Erythroblast (primary cell): ENCODE data around the gene MLLT10.

Experiments
- DNase-seq, 2 experiments: peaks; one replicate each; lab custom pipeline; 2025; lab: John Stamatoyannopoulos, UW
- GATA1 ChIP-seq: IDR thresholded peaks from 2 replicates; pipeline ENCODE4 v1.6.1; 2011; ENCODE audit warnings: low read depth, mild to moderate bottlenecking, control low read depth, low read length, moderate library complexity
- POLR2A ChIP-seq: IDR thresholded peaks from 2 replicates; pipeline ENCODE4 v1.6.1; 2011; ENCODE audit warnings: mild to moderate bottlenecking, low read length

MLLT10 gene

DNA sequence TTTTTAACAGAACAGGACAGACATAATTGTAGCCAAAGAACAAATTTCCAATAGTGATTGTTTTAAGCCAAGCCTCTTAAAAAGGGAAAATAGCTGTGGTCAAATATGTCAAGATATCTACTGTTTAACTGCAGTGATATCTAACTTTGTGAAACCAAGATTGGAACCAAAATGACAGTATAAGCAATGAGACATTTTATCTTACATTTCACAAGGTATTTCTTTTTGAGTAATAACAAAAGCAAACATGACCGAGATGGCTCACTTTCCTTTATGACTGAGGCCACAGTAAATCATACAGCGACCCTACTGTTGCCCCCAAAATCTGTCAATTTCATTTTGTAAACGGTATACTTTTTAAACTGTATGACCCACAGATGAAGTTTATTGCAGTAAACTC is 215.8 kb downstream of the MLLT10 start:
- DNase-seq = no peak
- no peak for TF ChIP-seq POLR2A
- no peak for TF ChIP-seq GATA1

- DNase-seq = no peak
- TF ChIP-seq GATA1 = no peak
- no peak for TF ChIP-seq POLR2A
Measured at GRCh38 chr10:21750424-21750823, 216.4 kb downstream of the MLLT10 start.

DNA sequence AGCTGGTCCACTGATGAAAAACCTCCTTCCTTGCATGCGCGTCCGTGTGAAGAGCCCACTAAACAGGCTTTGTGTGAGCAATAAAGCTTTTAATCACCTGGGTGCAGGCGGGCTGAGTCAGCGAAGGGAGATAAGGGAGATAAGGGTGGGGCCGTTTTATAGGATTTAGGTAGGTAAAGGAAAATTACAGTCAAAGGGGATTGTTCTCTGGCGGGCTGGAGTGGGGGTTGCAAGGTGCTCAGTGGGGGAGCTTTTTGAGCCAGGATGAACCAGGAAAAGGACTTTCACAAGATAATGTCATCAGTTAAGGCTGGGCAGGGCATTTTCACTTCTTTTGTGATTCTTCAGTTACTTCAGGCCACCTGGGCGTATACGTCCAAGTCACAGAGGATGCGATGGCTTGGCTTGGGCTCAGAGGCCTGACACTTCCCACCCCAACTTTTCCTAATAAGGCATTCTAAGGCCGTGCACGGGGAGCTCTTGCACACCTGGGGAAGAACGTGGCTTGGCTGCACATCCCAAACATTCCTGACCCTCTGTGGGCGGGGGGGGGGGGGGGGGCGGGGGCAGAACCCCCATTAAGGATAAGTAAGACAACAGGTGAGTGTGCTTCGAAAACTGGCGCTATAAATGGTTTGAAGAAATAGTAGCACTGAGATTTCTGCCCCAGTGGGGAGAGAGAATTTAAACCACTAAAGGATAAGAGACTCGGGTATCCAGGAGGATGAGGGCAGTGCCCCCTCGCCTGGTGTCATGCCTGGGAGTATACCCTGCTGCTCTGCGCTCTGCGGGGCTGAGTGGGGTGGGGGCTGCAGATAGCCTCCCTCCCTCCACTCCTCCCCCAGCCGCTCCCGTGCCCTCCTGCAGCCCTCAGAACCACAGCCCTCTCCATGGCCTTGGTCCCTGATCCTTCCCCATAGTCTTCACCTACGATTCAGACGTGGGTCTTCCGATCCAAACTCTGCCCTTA is 217.6 kb downstream of the MLLT10 start:
- peak; percentile 13 to 38 for DNase-seq

DNA sequence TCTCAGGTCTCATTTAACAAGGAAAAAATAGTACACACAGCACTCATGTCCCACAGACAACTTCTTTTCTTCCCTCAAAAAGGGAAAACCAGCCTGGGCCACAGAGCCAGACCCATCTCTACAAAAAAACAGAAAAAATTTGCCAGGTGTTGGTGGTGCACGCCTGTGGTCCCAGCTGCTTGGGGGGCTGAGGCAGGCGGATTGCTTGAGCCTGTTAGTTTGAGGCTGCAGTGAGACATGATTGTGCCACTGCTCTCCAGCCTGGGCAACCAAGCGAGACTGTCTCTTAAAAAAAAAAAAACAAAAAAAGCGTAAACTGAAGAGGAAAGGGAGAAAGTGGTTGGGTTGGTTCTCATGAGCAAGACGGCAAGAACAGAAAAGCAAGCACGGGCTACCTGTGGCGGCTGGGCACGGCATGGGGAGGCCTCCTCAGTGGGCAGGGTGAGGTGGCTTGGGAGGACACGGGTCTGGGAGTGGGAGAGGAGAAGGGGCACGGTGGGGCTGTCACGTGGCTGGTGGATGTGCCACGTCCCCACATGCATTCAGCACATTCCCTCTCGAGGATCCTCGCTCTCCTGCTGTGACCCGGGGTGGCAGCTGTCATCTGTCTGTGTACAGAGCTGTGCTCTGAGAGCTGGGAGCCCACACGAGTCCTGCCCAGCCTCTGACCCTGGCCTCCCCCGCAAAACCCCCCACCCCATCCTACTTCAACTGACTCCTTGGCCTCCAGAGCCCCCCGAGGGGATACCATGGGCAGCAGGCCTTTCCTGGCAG is 219.7 kb downstream of the MLLT10 start:
- TF ChIP-seq GATA1 (no peak), POLR2A (no peak)
- no peak for DNase-seq

More for the DNA sequence above, 217.6 kb downstream of the MLLT10 start:
- TF ChIP-seq GATA1 (no peak), POLR2A (no peak)

GRCh38 chr10:21754410-21755011 is 220.5 kb downstream of the MLLT10 start:
- no peak for TF ChIP-seq GATA1
- no peak for DNase-seq

- no peak for DNase-seq
- no peak for TF ChIP-seq POLR2A
- TF ChIP-seq GATA1 = no peak
Measured at GRCh38 chr10:21756707-21757106, 222.7 kb downstream of the MLLT10 start.

GRCh38 chr10:21757185-21757901 is 223.3 kb downstream of the MLLT10 start:
- DNase-seq = no peak
- no peak for TF ChIP-seq GATA1
- TF ChIP-seq POLR2A = no peak

GRCh38 chr10:21758239-21758638 is 224.2 kb downstream of the MLLT10 start:
- no peak for TF ChIP-seq GATA1
- DNase-seq = no peak

- TF ChIP-seq POLR2A = no peak
- TF ChIP-seq GATA1 = no peak
- DNase-seq = no peak
Measured at GRCh38 chr10:21758696-21759095, 224.7 kb downstream of the MLLT10 start.

DNA sequence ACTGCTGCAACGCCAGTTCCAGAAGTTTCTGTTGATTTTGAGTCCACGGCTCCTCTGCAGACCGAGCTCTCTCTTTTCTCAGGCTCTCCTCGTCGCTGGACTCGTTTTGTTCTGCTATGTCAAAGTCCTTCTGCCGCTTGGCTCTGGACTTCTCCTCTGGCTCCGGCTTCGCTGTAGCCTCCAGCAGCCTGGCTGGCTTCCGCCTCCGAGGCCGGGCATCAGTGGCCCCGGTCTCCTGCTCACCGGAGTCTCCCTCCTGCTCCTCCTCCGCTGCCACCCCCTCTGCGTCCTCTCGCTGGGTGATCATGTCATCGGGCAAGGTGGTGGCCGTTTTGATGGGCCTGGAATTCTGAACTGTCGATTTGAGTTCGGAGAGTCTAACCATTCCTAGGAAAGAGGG is 225.2 kb downstream of the MLLT10 start:
- TF ChIP-seq POLR2A = no peak
- no peak for TF ChIP-seq GATA1
- no peak for DNase-seq

DNA sequence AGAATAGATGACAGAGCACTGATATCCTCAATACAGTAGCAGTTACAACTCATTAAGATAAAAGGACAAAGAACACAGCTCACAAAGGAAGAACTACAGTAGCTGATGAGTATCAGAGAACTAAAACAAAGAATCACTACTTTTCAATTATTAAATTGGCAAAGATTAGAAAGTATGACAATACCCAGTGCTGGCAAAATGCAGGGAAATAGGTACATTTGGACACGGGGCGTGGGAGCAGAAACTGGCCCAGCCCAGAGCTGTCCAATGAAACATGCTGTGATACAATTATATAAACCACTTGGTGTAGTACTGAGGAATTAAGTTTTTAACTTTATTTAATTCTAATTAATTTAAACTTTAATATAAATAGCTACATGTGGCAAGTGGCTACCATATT is 226.3 kb downstream of the MLLT10 start:
- DNase-seq = no peak
- TF ChIP-seq POLR2A = no peak
- no peak for TF ChIP-seq GATA1

GRCh38 chr10:21764466-21765189 is 230.6 kb downstream of the MLLT10 start:
- DNase-seq = no peak
- TF ChIP-seq POLR2A = no peak
- no peak for TF ChIP-seq GATA1
